ENCODE measurements around the gene FZR1. TPM values are rescaled to one million over a fixed set of nuclear protein-coding genes. Genes with fewer than 3 reads are reported as not detected.
A peak's percentile ranks its signal among the peaks of the same experiment; 100 is the strongest.

The FZR1 gene
- total and polyA plus RNA-seq, 2 donors = 30.5 TPM

DNA sequence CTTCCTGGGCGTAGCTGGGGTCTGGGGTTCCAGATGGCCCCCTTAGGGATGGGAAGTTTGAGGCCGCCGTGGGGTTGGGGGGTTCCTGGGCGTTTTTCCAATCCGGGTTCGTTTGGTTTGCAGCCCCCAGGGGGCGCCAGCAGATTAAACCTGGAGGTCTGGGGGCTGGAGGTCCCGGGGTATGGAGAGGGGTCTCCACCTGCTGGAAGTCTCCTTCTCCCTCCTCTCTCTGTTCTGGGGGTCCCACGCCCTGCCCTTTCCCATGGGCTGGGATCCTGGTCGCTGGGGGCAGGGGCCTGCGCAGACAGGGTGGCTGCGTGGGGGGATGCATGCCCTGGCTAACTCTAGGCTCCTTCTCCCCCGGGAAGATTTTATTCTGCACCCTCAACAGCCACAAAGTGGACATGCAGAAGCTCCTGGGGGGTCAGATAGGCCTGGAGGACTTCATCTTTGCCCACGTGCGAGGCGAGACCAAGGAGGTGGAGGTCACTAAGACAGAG is 80.1 kb downstream of the FZR1 start:
- no peak for DNase-seq (ENCODE audit: extremely low spot score)
- Histone ChIP-seq H3K4me3 (ENCODE audit: low read depth, low read length) (peak overlapping the region; percentile 26), H3K36me3 (ENCODE audit: insufficient read depth) (no peaks in the 10 kb centered on the region), H3K4me1 (ENCODE audit: insufficient read depth) (no peaks in the 10 kb centered on the region), H3K27ac (ENCODE audit: low read depth) (no peak overlapping the region)
- WGBS = 30% methylated on average over 16 of the region's 16 CpGs

DNA sequence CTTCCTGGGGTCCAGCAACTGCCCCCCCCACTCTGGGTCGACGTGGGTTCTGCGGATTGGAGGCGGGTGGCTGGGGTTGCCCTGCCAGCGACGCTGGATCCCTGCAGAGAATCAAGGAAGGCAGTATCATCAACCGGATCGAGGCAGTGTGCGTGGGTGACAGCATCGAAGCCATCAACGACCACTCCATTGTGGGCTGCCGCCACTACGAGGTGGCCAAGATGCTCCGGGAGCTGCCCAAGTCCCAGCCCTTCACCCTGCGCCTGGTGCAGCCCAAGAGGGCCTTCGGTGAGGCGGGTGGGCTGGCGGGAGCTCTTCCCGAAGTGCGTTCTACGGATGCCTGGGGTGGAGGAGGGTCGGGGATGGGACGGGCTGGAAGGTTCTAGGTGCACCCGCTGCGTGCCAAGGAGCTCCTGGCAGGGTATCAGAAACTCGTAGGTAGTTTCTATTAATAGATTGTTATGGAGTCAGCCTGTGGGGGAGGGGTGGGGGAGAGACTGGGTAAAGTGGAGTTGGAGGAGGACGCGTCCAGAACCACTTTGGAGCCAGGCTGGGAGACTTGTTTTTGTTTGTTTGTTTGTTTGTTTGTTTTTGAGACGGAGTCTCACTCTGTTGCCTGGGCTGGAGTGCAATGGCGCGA is 80.7 kb downstream of the FZR1 start:
- DNase-seq (ENCODE audit: extremely low spot score) = no peak
- H3K27ac ChIP-seq (ENCODE audit: low read depth) = no peak overlapping the region

More for the DNA sequence above, 80.7 kb downstream of the FZR1 start:
- H3K4me1 ChIP-seq (ENCODE audit: insufficient read depth) = no peaks in the 10 kb centered on the region
- H3K4me3 ChIP-seq (ENCODE audit: low read depth, low read length) = no peak overlapping the region
- WGBS = 58% methylated on average over 31 of the region's 31 CpGs
- no peaks in the 10 kb centered on the region for H3K36me3 ChIP-seq (ENCODE audit: insufficient read depth)

Small RNA genes within 50 kb of the gene (small RNA-seq; reads per million reads assigned to genes)
- not detected for gene AC005786.1
- gene RF00212 = not detected

Other genes with a start within 250 kb of the FZR1 start
- gene NFIC, start 139.7 kb upstream of the FZR1 start, total RNA-seq = 26.4 TPM
- gene NFIC, start 139.7 kb upstream of the FZR1 start, polyA plus RNA-seq = 112 TPM
- not detected for gene SMIM24, start 25.8 kb upstream of the FZR1 start, total RNA-seq
- not detected for gene SMIM24, start 25.8 kb upstream of the FZR1 start, polyA plus RNA-seq
- not detected for gene SMIM44, start 22.9 kb upstream of the FZR1 start, total RNA-seq
- not detected for gene SMIM44, start 22.9 kb upstream of the FZR1 start, polyA plus RNA-seq
- 2.9 TPM for gene DOHH, start 5.6 kb upstream of the FZR1 start, total RNA-seq
- gene DOHH, start 5.6 kb upstream of the FZR1 start, polyA plus RNA-seq = 18.3 TPM
- gene TEKTIP1, start 32.9 kb downstream of the FZR1 start, total RNA-seq = not detected
- gene TEKTIP1, start 32.9 kb downstream of the FZR1 start, polyA plus RNA-seq = 0.79 TPM
- gene MFSD12, start 51.3 kb downstream of the FZR1 start, total RNA-seq = 19.3 TPM
- 38.6 TPM for gene MFSD12, start 51.3 kb downstream of the FZR1 start, polyA plus RNA-seq
- gene HMG20B, start 66.6 kb downstream of the FZR1 start, total RNA-seq = 30.6 TPM
- 109 TPM for gene HMG20B, start 66.6 kb downstream of the FZR1 start, polyA plus RNA-seq
- 0.11 TPM for gene GIPC3, start 79.2 kb downstream of the FZR1 start, total RNA-seq
- gene GIPC3, start 79.2 kb downstream of the FZR1 start, polyA plus RNA-seq = 0.94 TPM
- 1.4 TPM for gene TBXA2R, start 100.6 kb downstream of the FZR1 start, total RNA-seq
- 3.8 TPM for gene TBXA2R, start 100.6 kb downstream of the FZR1 start, polyA plus RNA-seq
- 11.1 TPM for gene CACTIN, start 120.5 kb downstream of the FZR1 start, total RNA-seq
- 27.7 TPM for gene CACTIN, start 120.5 kb downstream of the FZR1 start, polyA plus RNA-seq
- 17.1 TPM for gene PIP5K1C, start 194.2 kb downstream of the FZR1 start, total RNA-seq
- gene PIP5K1C, start 194.2 kb downstream of the FZR1 start, polyA plus RNA-seq = 60.8 TPM
- 3.1 TPM for gene TJP3, start 202.1 kb downstream of the FZR1 start, total RNA-seq
- gene TJP3, start 202.1 kb downstream of the FZR1 start, polyA plus RNA-seq = 2.8 TPM